SK-N-SH treated with all-trans-retinoic acid at 6 μM for 48 hours (cell line): ENCODE results near the gene MACF1.

Source experiments
- ARNTL ChIP-seq: fragments of 450-650 bp; formaldehyde crosslinking; IDR thresholded peaks from 2 replicates; pipeline ENCODE4 v1.5.0; 2020; ENCODE audit warnings: low read depth, mild to moderate bottlenecking, moderate library complexity, borderline replicate concordance
- BACH2 ChIP-seq: fragments of 250-450 bp; sonication (Bioruptor Pico); IDR thresholded peaks from 2 replicates; pipeline ENCODE4 v1.9.0; 2021; ENCODE audit warnings: mild to moderate bottlenecking, borderline replicate concordance
- ISL1 ChIP-seq: fragments of 250-450 bp; sonication (Bioruptor Pico); IDR thresholded peaks from 2 replicates; pipeline ENCODE4 v2.1.2; 2022; ENCODE audit warnings: mild to moderate bottlenecking, moderate library complexity
- PPARA ChIP-seq: fragments of 250-450 bp; sonication (Bioruptor Pico); IDR thresholded peaks from 2 replicates; pipeline ENCODE4 v1.5.0; 2020; ENCODE audit warnings: mild to moderate bottlenecking, borderline replicate concordance
- SNAI2 ChIP-seq: fragments of 250-450 bp; sonication (Bioruptor Pico); IDR thresholded peaks from 2 replicates; pipeline ENCODE4 v1.5.0; 2020; ENCODE audit warnings: mild to moderate bottlenecking, moderate library complexity
- ZC3H10 ChIP-seq: fragments of 250-450 bp; sonication (Bioruptor Pico); IDR thresholded peaks from 2 replicates; pipeline ENCODE4 v1.5.1; 2021; ENCODE audit warnings: mild to moderate bottlenecking, moderate library complexity
- ZFP3 ChIP-seq: fragments of 250-450 bp; sonication (Bioruptor Pico); IDR thresholded peaks from 2 replicates; pipeline ENCODE4 v1.5.0; 2020; ENCODE audit warnings: mild to moderate bottlenecking, moderate library complexity
- ZFP30 ChIP-seq: fragments of 450-650 bp; formaldehyde crosslinking; IDR thresholded peaks from 2 replicates; pipeline ENCODE4 v1.5.0; 2022; ENCODE audit warnings: mild to moderate bottlenecking, moderate library complexity
- ZNF565 ChIP-seq: fragments of 450-650 bp; formaldehyde crosslinking; conservative IDR thresholded peaks from 2 replicates; pipeline ENCODE4 v1.5.0; 2020; ENCODE audit warnings: low read depth, mild to moderate bottlenecking, moderate library complexity
- ZNF70 ChIP-seq: fragments of 450-650 bp; formaldehyde crosslinking; IDR thresholded peaks from 2 replicates; pipeline ENCODE4 v1.5.0; 2020; ENCODE audit warnings: mild to moderate bottlenecking, moderate library complexity
- ZNF8 ChIP-seq: fragments of 450-650 bp; formaldehyde crosslinking; IDR thresholded peaks from 2 replicates; pipeline ENCODE4 v1.5.0; 2020; ENCODE audit warnings: mild to moderate bottlenecking, moderate library complexity
- TF ChIP-seq, protein P1 (sequence below): fragments of 250-450 bp; sonication (Bioruptor Pico); IDR thresholded peaks from 2 replicates; pipeline ENCODE4 v1.8.0; 2020; ENCODE audit warnings: mild to moderate bottlenecking, moderate library complexity, borderline replicate concordance
- TF ChIP-seq, protein P2 (sequence below): fragments of 250-450 bp; sonication (Bioruptor Pico); IDR thresholded peaks from 2 replicates; pipeline ENCODE4 v1.5.1; 2020; ENCODE audit warnings: low read depth, mild to moderate bottlenecking, moderate library complexity
- TF ChIP-seq, protein P3 (sequence below): fragments of 250-450 bp; sonication (Bioruptor Pico); IDR thresholded peaks from 2 replicates; pipeline ENCODE4 v1.5.1; 2021; ENCODE audit warnings: mild to moderate bottlenecking, moderate library complexity

DNA sequence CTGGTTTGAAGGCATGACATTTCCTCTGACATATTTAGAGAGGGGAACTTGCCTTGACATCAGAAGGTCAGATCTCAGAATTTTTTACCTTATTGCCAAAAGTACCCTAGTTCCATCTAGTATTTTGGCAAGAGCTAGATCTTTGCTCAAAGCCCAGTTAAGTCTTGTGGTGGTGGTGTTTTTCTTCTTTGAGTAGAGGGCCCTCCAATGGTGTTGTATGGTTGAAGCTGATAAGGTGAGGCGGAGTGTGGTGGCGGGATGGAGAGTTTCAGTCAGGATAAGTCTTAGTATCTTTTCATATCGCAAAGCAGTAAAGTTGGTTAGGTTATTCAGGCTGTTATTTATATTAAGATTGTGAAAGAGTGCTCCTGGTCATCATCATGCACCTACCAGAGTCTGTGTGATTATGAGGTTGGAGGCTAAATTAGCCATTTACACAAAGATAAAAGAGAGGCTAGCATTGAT is 20.1 kb upstream of the MACF1 start:
- TF ChIP-seq, protein P1, sequence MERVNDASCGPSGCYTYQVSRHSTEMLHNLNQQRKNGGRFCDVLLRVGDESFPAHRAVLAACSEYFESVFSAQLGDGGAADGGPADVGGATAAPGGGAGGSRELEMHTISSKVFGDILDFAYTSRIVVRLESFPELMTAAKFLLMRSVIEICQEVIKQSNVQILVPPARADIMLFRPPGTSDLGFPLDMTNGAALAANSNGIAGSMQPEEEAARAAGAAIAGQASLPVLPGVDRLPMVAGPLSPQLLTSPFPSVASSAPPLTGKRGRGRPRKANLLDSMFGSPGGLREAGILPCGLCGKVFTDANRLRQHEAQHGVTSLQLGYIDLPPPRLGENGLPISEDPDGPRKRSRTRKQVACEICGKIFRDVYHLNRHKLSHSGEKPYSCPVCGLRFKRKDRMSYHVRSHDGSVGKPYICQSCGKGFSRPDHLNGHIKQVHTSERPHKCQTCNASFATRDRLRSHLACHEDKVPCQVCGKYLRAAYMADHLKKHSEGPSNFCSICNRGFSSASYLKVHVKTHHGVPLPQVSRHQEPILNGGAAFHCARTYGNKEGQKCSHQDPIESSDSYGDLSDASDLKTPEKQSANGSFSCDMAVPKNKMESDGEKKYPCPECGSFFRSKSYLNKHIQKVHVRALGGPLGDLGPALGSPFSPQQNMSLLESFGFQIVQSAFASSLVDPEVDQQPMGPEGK (CRISPR knock-in tag), result no peak
- TF ChIP-seq ZFP30 (CRISPR knock-in tag) (no peak), ZNF70 (no peak), ZFP3 (CRISPR knock-in tag) (no peak), PPARA (no peak), SNAI2 (CRISPR knock-in tag) (no peak), ZNF565 (CRISPR knock-in tag) (no peak), ISL1 (CRISPR knock-in tag) (no peak), ZNF8 (CRISPR knock-in tag) (no peak), BACH2 (CRISPR knock-in tag) (no peak), ARNTL (CRISPR knock-in tag) (no peak), ZC3H10 (no peak)
- TF ChIP-seq, protein P2, sequence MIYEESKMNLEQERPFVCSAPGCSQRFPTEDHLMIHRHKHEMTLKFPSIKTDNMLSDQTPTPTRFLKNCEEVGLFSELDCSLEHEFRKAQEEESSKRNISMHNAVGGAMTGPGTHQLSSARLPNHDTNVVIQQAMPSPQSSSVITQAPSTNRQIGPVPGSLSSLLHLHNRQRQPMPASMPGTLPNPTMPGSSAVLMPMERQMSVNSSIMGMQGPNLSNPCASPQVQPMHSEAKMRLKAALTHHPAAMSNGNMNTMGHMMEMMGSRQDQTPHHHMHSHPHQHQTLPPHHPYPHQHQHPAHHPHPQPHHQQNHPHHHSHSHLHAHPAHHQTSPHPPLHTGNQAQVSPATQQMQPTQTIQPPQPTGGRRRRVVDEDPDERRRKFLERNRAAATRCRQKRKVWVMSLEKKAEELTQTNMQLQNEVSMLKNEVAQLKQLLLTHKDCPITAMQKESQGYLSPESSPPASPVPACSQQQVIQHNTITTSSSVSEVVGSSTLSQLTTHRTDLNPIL (CRISPR knock-in tag), result no peak
- TF ChIP-seq, protein P3, sequence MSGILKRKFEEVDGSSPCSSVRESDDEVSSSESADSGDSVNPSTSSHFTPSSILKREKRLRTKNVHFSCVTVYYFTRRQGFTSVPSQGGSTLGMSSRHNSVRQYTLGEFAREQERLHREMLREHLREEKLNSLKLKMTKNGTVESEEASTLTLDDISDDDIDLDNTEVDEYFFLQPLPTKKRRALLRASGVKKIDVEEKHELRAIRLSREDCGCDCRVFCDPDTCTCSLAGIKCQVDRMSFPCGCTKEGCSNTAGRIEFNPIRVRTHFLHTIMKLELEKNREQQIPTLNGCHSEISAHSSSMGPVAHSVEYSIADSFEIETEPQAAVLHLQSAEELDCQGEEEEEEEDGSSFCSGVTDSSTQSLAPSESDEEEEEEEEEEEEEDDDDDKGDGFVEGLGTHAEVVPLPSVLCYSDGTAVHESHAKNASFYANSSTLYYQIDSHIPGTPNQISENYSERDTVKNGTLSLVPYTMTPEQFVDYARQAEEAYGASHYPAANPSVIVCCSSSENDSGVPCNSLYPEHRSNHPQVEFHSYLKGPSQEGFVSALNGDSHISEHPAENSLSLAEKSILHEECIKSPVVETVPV, result no peak
